ENCODE data around the gene GTPBP4.

The GTPBP4 gene

DNA sequence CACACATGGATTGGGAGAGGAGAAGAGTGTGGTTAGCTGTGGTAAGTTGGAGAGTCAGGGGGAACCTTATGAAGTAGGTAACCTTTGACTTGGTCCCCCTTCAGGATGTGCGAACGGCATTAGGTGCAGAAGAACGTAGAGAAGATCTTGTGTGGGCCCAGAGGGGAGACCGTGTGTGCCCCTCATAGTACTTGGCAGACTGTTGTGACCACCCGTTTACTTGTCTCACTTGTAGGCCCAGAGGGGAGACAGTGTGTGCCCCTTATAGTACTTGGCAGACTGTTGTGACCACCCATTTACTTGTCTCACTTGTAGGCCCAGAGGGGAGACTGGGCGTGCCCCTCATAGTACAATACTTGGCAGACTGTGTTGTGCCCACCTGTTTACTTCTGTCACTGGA lies 2.6 kb downstream of the GTPBP4 start:
- H3K9me3 ChIP-seq (ENCODE audit: control extremely low read depth in 1 of 5, control insufficient read depth in 4 of 5, insufficient read depth in 2 of 5, low read depth in 1 of 5, low read length in 4 of 5) = no peaks in the 10 kb centered on the region
- ChIA-PET CTCF (no interaction called here), POLR2A (interaction anchor here (0.6 kb wide), 1 partner anchor 153 kb away, joined by 3 read pairs; no protein-coding TSS in a partner anchor)
- no peak overlapping the region for H3K27ac ChIP-seq (ENCODE audit: insufficient read depth in 1 of 2, low read depth in 1 of 2, low read length in 2 of 2, poor library complexity in 1 of 2, severe bottlenecking in 2 of 2)
- H3K4me1 ChIP-seq (ENCODE audit: control extremely low read depth in 1 of 4, control insufficient read depth in 4 of 4, insufficient read depth in 4 of 4, low read length in 3 of 4) = peaks cover 3 to 27% (median 24%) of the 10 kb centered on the region in 4 experiments
- DNase-seq = peak in 1 of 3 donors; percentile 18
- H3K27me3 ChIP-seq (replicated peaks in 2 of 5; ENCODE audit: control insufficient read depth in 4 of 5, insufficient read depth in 5 of 5, low read length in 4 of 5) = no peaks in the 10 kb centered on the region
- 99% methylated on average over 6 of the region's 6 CpGs for WGBS (ENCODE audit: insufficient coverage)
- peaks cover 7 to 36% (median 24%) of the 10 kb centered on the region in 4 experiments for H3K36me3 ChIP-seq (ENCODE audit: control insufficient read depth in 4 of 4, insufficient read depth in 4 of 4, low read length in 3 of 4)
- no peak overlapping the region for H3K4me3 ChIP-seq (ENCODE audit: control insufficient read depth in 1 of 7, extremely low read depth in 1 of 7, insufficient read depth in 4 of 7, low read depth in 2 of 7, low read length in 6 of 7)

- no peak overlapping the region for H3K4me3 ChIP-seq (ENCODE audit: control insufficient read depth in 1 of 7, extremely low read depth in 1 of 7, insufficient read depth in 4 of 7, low read depth in 2 of 7, low read length in 6 of 7)
- WGBS (ENCODE audit: insufficient coverage) = 100% methylated on average over 1 of the region's 6 CpGs
- H3K36me3 ChIP-seq (ENCODE audit: control insufficient read depth in 4 of 4, insufficient read depth in 4 of 4, low read length in 3 of 4) = peaks cover 9 to 51% (median 39%) of the 10 kb centered on the region in 4 experiments
- H3K9me3 ChIP-seq (ENCODE audit: control extremely low read depth in 1 of 5, control insufficient read depth in 4 of 5, insufficient read depth in 2 of 5, low read depth in 1 of 5, low read length in 4 of 5) = no peaks in the 10 kb centered on the region
- DNase-seq = no peak
- POLR2A ChIA-PET = no interaction called here
- H3K27me3 ChIP-seq (replicated peaks in 2 of 5; ENCODE audit: control insufficient read depth in 4 of 5, insufficient read depth in 5 of 5, low read length in 4 of 5) = no peaks in the 10 kb centered on the region
- H3K27ac ChIP-seq (ENCODE audit: insufficient read depth in 1 of 2, low read depth in 1 of 2, low read length in 2 of 2, poor library complexity in 1 of 2, severe bottlenecking in 2 of 2) = no peak overlapping the region
- H3K4me1 ChIP-seq (ENCODE audit: control extremely low read depth in 1 of 4, control insufficient read depth in 4 of 4, insufficient read depth in 4 of 4, low read length in 3 of 4) = peaks cover 3 to 19% (median 18%) of the 10 kb centered on the region in 4 experiments
- CTCF ChIA-PET = interaction anchor here (1.1 kb wide), 1 partner anchor 10 kb away, joined by 3 read pairs; no protein-coding TSS in a partner anchor
These were observed 4.2 kb downstream of the GTPBP4 start for GRCh38 chr10:992467-992866.

DNA sequence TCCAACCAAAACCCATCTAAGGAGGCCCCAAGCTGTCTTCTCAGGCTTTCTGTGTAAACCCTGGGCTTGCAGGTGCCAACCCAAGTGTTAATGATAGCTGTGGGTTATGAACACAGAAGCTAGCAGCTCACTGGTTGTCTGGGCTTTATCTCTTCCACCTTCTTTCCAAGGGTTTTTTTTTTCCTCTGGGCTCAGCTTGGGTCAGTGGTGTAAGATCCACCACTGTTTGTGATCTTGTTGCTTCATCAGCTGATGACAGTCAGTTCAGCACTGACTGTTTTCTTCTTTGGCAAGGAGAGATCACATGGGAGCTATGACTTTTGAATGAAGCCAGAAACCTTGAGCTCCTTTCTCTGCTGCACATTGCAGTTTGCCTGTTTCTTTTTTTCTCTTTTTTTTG lies 4.6 kb downstream of the GTPBP4 start:
- ChIA-PET POLR2A (no interaction called here), CTCF (interaction anchor here (1.1 kb wide), 1 partner anchor 10 kb away, joined by 3 read pairs; no protein-coding TSS in a partner anchor)
- Histone ChIP-seq H3K27me3 (replicated peaks in 2 of 5; ENCODE audit: control insufficient read depth in 4 of 5, insufficient read depth in 5 of 5, low read length in 4 of 5) (no peaks in the 10 kb centered on the region), H3K4me3 (ENCODE audit: control insufficient read depth in 1 of 7, extremely low read depth in 1 of 7, insufficient read depth in 4 of 7, low read depth in 2 of 7, low read length in 6 of 7) (no peak overlapping the region), H3K9me3 (ENCODE audit: control extremely low read depth in 1 of 5, control insufficient read depth in 4 of 5, insufficient read depth in 2 of 5, low read depth in 1 of 5, low read length in 4 of 5) (no peaks in the 10 kb centered on the region), H3K4me1 (ENCODE audit: control extremely low read depth in 1 of 4, control insufficient read depth in 4 of 4, insufficient read depth in 4 of 4, low read length in 3 of 4) (peaks cover 3 to 16% (median 15%) of the 10 kb centered on the region in 4 experiments), H3K36me3 (ENCODE audit: control insufficient read depth in 4 of 4, insufficient read depth in 4 of 4, low read length in 3 of 4) (peaks cover 11 to 55% (median 43%) of the 10 kb centered on the region in 4 experiments), H3K27ac (ENCODE audit: insufficient read depth in 1 of 2, low read depth in 1 of 2, low read length in 2 of 2, poor library complexity in 1 of 2, severe bottlenecking in 2 of 2) (no peak overlapping the region)
- DNase-seq = no peak

DNA sequence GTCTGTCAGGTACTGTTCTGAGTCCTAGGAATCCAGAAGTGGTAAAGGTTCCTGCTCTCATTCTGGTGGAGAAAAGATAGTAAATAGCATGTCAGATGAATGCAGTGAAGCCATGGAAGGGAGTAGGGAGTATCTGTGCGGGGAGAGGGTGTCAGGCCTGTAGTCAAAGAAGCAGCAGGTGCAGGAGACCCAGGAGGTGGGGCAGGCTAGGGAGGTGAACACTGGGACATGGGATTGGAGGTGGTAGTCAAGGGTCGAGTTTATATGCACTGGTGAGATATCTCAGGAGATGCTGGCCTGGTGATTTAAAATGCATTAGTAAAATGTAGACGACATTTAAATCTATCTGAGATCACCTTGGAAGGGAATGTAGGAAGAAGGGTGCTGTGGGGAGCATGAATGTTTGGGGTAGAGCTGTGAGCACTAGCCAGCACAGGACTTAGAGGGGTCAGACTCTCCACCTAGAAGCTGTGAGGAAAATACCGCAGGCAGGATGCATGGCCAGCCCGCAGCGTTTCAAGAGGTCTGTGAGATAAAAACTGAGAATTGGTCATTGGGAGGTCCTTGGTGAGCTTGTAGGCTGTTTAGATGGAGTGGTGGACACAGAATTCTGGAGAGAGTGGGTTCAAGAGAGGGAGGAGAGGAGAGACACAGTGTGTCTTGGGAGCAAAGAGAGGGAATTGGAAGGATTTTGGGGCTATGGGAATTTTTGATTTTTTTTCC lies 6.8 kb downstream of the GTPBP4 start:
- ChIA-PET CTCF (no interaction called here), POLR2A (interaction anchor here (1.0 kb wide), 1 partner anchor 9 kb away, joined by 3 read pairs; no protein-coding TSS in a partner anchor)
- peaks cover 0 to 2% (median 0%) of the 10 kb centered on the region in 5 experiments for H3K9me3 ChIP-seq (ENCODE audit: control extremely low read depth in 1 of 5, control insufficient read depth in 4 of 5, insufficient read depth in 2 of 5, low read depth in 1 of 5, low read length in 4 of 5)
- H3K4me1 ChIP-seq (ENCODE audit: control extremely low read depth in 1 of 4, control insufficient read depth in 4 of 4, insufficient read depth in 4 of 4, low read length in 3 of 4) = peaks cover 0 to 5% (median 0%) of the 10 kb centered on the region in 4 experiments
- H3K27me3 ChIP-seq (replicated peaks in 2 of 5; ENCODE audit: control insufficient read depth in 4 of 5, insufficient read depth in 5 of 5, low read length in 4 of 5) = no peaks in the 10 kb centered on the region
- 100% methylated on average over 6 of the region's 6 CpGs for WGBS (ENCODE audit: insufficient coverage)
- DNase-seq = no peak
- no peak overlapping the region for H3K27ac ChIP-seq (ENCODE audit: insufficient read depth in 1 of 2, low read depth in 1 of 2, low read length in 2 of 2, poor library complexity in 1 of 2, severe bottlenecking in 2 of 2)
- peaks cover 21 to 76% (median 61%) of the 10 kb centered on the region in 4 experiments for H3K36me3 ChIP-seq (ENCODE audit: control insufficient read depth in 4 of 4, insufficient read depth in 4 of 4, low read length in 3 of 4)
- no peak overlapping the region for H3K4me3 ChIP-seq (ENCODE audit: control insufficient read depth in 1 of 7, extremely low read depth in 1 of 7, insufficient read depth in 4 of 7, low read depth in 2 of 7, low read length in 6 of 7)

DNA sequence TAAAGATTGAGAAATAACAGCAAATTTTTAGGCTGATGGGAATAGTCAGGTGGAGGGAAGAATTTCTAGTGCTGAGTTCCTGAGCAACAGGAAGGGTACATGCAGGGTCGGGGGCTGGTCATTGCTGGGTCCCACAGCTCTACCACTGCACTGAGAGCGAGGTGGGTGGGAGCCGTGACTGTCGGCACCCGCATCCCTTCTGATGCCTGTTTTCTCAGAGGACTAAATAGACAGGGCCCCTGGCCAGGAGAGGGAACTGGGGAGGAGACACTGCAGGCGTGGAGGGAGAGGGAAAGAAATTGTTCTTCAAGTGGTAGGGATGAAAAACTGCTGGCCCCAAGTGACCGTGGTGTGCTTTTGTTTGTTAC lies 7.3 kb downstream of the GTPBP4 start:
- 94% methylated on average over 7 of the region's 7 CpGs for WGBS (ENCODE audit: insufficient coverage)
- Histone ChIP-seq H3K4me1 (ENCODE audit: control extremely low read depth in 1 of 4, control insufficient read depth in 4 of 4, insufficient read depth in 4 of 4, low read length in 3 of 4) (peaks cover 0 to 3% (median 0%) of the 10 kb centered on the region in 4 experiments), H3K4me3 (ENCODE audit: control insufficient read depth in 1 of 7, extremely low read depth in 1 of 7, insufficient read depth in 4 of 7, low read depth in 2 of 7, low read length in 6 of 7) (no peak overlapping the region), H3K27me3 (replicated peaks in 2 of 5; ENCODE audit: control insufficient read depth in 4 of 5, insufficient read depth in 5 of 5, low read length in 4 of 5) (no peaks in the 10 kb centered on the region), H3K36me3 (ENCODE audit: control insufficient read depth in 4 of 4, insufficient read depth in 4 of 4, low read length in 3 of 4) (peaks cover 23 to 79% (median 66%) of the 10 kb centered on the region in 4 experiments), H3K9me3 (ENCODE audit: control extremely low read depth in 1 of 5, control insufficient read depth in 4 of 5, insufficient read depth in 2 of 5, low read depth in 1 of 5, low read length in 4 of 5) (peaks cover 0 to 4% (median 0%) of the 10 kb centered on the region in 5 experiments), H3K27ac (ENCODE audit: insufficient read depth in 1 of 2, low read depth in 1 of 2, low read length in 2 of 2, poor library complexity in 1 of 2, severe bottlenecking in 2 of 2) (no peak overlapping the region)
- DNase-seq = no peak
- CTCF ChIA-PET = no interaction called here
- POLR2A ChIA-PET = no interaction called here

GRCh38 chr10:996031-996430 lies 7.8 kb downstream of the GTPBP4 start:
- DNase-seq = no peak
- 100% methylated on average over 7 of the region's 12 CpGs for WGBS (ENCODE audit: insufficient coverage)
- ChIA-PET CTCF (no interaction called here), POLR2A (no interaction called here)
- Histone ChIP-seq H3K9me3 (ENCODE audit: control extremely low read depth in 1 of 5, control insufficient read depth in 4 of 5, insufficient read depth in 2 of 5, low read depth in 1 of 5, low read length in 4 of 5) (peaks cover 0 to 8% (median 0%) of the 10 kb centered on the region in 5 experiments), H3K4me1 (ENCODE audit: control extremely low read depth in 1 of 4, control insufficient read depth in 4 of 4, insufficient read depth in 4 of 4, low read length in 3 of 4) (no peaks in the 10 kb centered on the region), H3K27me3 (replicated peaks in 2 of 5; ENCODE audit: control insufficient read depth in 4 of 5, insufficient read depth in 5 of 5, low read length in 4 of 5) (no peaks in the 10 kb centered on the region), H3K27ac (ENCODE audit: insufficient read depth in 1 of 2, low read depth in 1 of 2, low read length in 2 of 2, poor library complexity in 1 of 2, severe bottlenecking in 2 of 2) (no peak overlapping the region), H3K4me3 (ENCODE audit: control insufficient read depth in 1 of 7, extremely low read depth in 1 of 7, insufficient read depth in 4 of 7, low read depth in 2 of 7, low read length in 6 of 7) (no peak overlapping the region), H3K36me3 (ENCODE audit: control insufficient read depth in 4 of 4, insufficient read depth in 4 of 4, low read length in 3 of 4) (peaks cover 28 to 79% (median 68%) of the 10 kb centered on the region in 4 experiments)

- H3K36me3 ChIP-seq (ENCODE audit: control insufficient read depth in 4 of 4, insufficient read depth in 4 of 4, low read length in 3 of 4) = peaks cover 35 to 91% (median 79%) of the 10 kb centered on the region in 4 experiments
- H3K4me1 ChIP-seq (ENCODE audit: control extremely low read depth in 1 of 4, control insufficient read depth in 4 of 4, insufficient read depth in 4 of 4, low read length in 3 of 4) = no peaks in the 10 kb centered on the region
- CTCF ChIA-PET = interaction anchor here (1.0 kb wide), 1 partner anchor 118 kb away, joined by 3 read pairs; no protein-coding TSS in a partner anchor
- WGBS (ENCODE audit: insufficient coverage) = 93% methylated on average over 15 of the region's 19 CpGs
- H3K27me3 ChIP-seq (replicated peaks in 2 of 5; ENCODE audit: control insufficient read depth in 4 of 5, insufficient read depth in 5 of 5, low read length in 4 of 5) = no peaks in the 10 kb centered on the region
- DNase-seq = no peak
- POLR2A ChIA-PET = no interaction called here
- H3K4me3 ChIP-seq (ENCODE audit: control insufficient read depth in 1 of 7, extremely low read depth in 1 of 7, insufficient read depth in 4 of 7, low read depth in 2 of 7, low read length in 6 of 7) = peak overlapping the region in 1 of 7 experiments; percentile 16
- H3K9me3 ChIP-seq (ENCODE audit: control extremely low read depth in 1 of 5, control insufficient read depth in 4 of 5, insufficient read depth in 2 of 5, low read depth in 1 of 5, low read length in 4 of 5) = peaks cover 1 to 22% (median 5%) of the 10 kb centered on the region in 5 experiments
- no peak overlapping the region for H3K27ac ChIP-seq (ENCODE audit: insufficient read depth in 1 of 2, low read depth in 1 of 2, low read length in 2 of 2, poor library complexity in 1 of 2, severe bottlenecking in 2 of 2)
These were observed 9.2 kb downstream of the GTPBP4 start for GRCh38 chr10:997266-998022.
